CD1c-positive myeloid dendritic cell (primary cell): ENCODE data around the gene SLC7A11.

Experiments
- DNase-seq: peaks from one replicate; pipeline ENCODE4 v3.0.0-alpha.2; 2016; ENCODE audit errors: extremely low spot score

Gene SLC7A11

GRCh38 chr4:138242076-138242833 lies at the start of gene SLC7A11:
Gene SLC7A11, minus strand, starts transcription at chr4:138242349. Its CDS starts 280 bp downstream, at chr4:138242069.
- peak; percentile 96 for DNase-seq

- DNase-seq: no peak
Observed at GRCh38 chr4:138291431-138291830, 49.3 kb upstream of the SLC7A11 start.

- DNase-seq: no peak
Observed at GRCh38 chr4:138290805-138291204, 48.7 kb upstream of the SLC7A11 start.

GRCh38 chr4:138279286-138279685 lies 37.1 kb upstream of the SLC7A11 start:
- DNase-seq: no peak

GRCh38 chr4:138277133-138277532 lies 35.0 kb upstream of the SLC7A11 start:
- DNase-seq: no peak

GRCh38 chr4:138275963-138276621 lies 33.9 kb upstream of the SLC7A11 start:
- DNase-seq: no peak

GRCh38 chr4:138275216-138275615 lies 33.1 kb upstream of the SLC7A11 start:
- no peak for DNase-seq

- no peak for DNase-seq
Observed at GRCh38 chr4:138269175-138269574, 27.0 kb upstream of the SLC7A11 start.

- DNase-seq: no peak
Observed at GRCh38 chr4:138267835-138268234, 25.7 kb upstream of the SLC7A11 start.

- no peak for DNase-seq
Observed at GRCh38 chr4:138266948-138267347, 24.8 kb upstream of the SLC7A11 start.

GRCh38 chr4:138263247-138263816 lies 21.2 kb upstream of the SLC7A11 start:
- DNase-seq: no peak

GRCh38 chr4:138262469-138262868 lies 20.3 kb upstream of the SLC7A11 start:
- DNase-seq: no peak

- DNase-seq: no peak
Observed at GRCh38 chr4:138262030-138262429, 19.9 kb upstream of the SLC7A11 start.

GRCh38 chr4:138259824-138260223 lies 17.7 kb upstream of the SLC7A11 start:
- DNase-seq: no peak

GRCh38 chr4:138259271-138259670 lies 17.1 kb upstream of the SLC7A11 start:
- DNase-seq: no peak

- no peak for DNase-seq
Observed at GRCh38 chr4:138256608-138257007, 14.5 kb upstream of the SLC7A11 start.

- DNase-seq: no peak
Observed at GRCh38 chr4:138255917-138256597, 13.9 kb upstream of the SLC7A11 start.

GRCh38 chr4:138252551-138252950 lies 10.4 kb upstream of the SLC7A11 start:
- no peak for DNase-seq

- DNase-seq: no peak
Observed at GRCh38 chr4:138251938-138252337, 9.8 kb upstream of the SLC7A11 start.

GRCh38 chr4:138249132-138249531 lies 7.0 kb upstream of the SLC7A11 start:
- DNase-seq: peak; percentile 14

GRCh38 chr4:138248058-138248457 lies 5.9 kb upstream of the SLC7A11 start:
- DNase-seq: no peak

- no peak for DNase-seq
Observed at GRCh38 chr4:138247643-138248042, 5.5 kb upstream of the SLC7A11 start.
